MV-4-11 (cell line): Measurements from ENCODE around the gene TPRN.
A peak's percentile ranks its signal among the peaks of the same experiment; 100 is the strongest.

Experiments used
- DNase-seq: peaks from one replicate; lab custom pipeline; 2025; lab: John Stamatoyannopoulos, UW

TPRN gene

DNA sequence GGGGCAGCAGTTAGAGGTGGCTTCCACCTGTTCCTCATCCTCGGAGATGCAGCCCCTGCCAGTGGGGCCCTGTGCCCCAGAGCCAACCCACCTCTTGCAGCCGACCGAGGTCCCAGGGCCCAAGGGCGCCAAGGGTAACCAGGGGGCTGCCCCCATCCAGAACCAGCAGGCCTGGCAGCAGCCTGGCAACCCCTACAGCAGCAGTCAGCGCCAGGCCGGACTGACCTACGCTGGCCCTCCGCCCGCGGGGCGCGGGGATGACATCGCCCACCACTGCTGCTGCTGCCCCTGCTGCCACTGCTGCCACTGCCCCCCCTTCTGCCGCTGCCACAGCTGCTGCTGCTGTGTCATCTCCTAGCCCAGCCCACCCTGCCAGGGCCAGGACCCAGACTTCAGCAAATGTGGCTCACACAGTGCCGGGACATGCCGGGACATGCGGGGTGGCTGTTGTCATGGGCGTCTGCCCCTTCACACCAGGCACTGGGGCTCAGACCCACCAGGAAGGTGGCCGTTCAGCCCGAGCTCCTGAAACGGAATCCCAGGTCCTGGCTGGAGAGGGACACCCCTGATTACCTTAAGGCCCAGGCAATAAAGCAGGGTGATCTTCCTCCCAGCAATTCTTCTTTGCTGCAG is 25.3 kb upstream of the TPRN start:
- DNase-seq: no peak

GRCh38 chr9:137224830-137225694 is 24.5 kb upstream of the TPRN start, which contains the start of gene CYSRT1:
Gene CYSRT1 (plus strand): TSS chr9:137225174. CDS start chr9:137225622, 448 bp downstream.
- peak; percentile 76 for DNase-seq

- DNase-seq: peak; percentile 99
These were observed 22.8 kb upstream of the TPRN start for GRCh38 chr9:137223078-137223970.

DNA sequence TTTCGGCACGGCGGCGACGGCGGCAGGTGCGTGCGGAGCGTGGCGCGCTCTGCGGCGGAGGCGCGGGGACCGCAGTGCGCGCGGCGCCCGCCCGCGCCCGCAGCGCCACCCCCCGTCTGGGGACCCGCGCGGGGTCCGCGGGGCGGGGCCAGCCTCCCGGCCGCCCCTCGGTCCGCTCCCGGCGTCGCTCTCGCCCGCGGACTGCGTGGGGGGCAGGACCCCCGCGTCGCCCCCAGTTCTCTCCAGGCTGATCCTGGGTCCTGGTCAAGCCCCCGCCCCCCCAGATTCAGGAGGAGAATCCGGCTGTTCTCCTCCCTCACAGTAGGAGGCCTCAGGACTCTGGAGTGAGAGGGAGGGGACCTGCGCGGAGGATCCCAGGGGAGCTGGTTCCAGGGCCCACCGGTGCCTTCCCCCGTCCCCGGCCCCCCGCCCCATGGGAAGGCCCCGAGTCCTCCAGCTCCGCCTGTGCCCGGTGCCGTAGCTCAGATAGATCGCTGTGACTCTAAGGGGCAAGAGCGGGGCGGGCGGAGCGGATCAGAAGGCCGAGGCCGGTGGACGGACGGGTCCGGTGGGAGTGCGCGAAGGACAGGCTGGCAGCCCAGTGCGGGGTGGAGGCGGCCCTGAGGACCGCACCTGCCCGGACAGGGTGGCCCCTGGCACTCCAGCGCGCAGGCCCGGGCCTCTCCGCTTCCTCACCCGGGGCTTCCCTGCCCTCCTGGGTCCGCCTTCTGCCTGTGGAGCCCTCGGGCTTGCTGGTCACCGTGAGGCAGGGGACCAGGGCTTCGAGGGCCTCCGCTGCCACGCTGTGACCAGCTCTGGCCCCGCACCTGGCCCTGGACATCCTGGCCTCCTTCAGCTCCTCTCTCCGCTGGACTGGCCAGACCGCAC is 21.9 kb upstream of the TPRN start, which contains the start of gene RNF208:
RNF208 (minus strand) TSS at position 51 of the 888 bp plus-strand sequence. CDS start 1,028 bp downstream, outside the sequence.
- no peak for DNase-seq

GRCh38 chr9:137221506-137222111 is 21.1 kb upstream of the TPRN start:
- DNase-seq: no peak

DNA sequence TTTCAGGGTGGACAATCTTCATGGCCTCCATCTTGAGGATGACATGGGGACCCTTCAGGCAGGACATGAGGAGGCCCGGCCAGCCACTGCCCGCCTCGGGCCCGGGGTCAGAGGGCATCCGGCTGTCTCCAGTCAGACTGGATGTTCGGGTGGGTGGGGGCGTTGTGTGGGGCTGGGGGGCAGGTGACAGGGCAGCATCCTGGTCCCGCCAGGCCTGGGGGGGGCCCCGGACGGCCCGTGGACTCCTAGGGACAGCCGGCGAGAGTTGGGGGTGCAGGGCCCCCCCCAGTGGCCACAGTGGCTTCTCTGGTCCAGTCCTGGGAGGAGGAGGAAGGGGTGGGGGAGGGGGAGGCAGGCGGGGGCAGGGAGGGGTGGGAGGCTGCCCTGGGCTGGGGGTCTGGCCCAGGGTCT is 20.6 kb upstream of the TPRN start:
- DNase-seq: no peak

DNA sequence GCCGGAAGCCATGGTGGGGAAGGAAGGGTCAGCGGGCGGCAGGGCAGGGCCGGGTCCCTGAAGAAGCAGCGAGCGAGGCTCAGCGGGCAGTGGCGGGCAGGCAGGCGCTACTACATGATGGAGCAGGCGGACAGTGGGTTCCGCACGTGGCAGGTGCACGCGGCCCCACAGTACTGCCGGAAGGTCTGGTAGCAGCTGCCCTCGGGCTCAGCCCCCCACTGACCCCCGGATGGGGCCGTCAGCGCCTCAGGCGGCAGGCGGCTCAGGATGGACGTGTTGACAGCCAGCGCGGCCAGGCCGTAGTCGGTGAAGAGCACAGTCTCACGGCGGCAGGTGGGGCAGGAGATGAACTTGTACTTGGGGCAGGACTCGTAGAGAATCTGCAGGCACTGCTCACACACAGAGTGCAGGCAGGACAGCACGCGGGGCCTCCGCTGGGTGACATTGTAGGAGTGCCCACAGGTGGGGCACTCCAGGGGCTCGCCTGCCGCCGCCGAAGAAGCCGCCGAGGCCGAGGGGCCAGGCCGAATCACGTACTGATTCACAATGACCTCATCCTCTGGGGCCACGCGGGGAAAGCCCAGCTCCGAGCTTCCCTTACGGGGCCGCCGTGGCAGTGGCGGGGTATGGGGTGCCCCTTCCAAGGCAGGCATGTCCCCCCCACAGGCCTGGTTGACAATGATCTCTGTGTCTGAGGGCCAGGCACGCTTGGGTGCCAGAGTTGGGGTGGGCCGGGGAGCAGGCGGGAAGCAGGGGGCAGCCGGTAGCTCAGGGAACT is 20.0 kb upstream of the TPRN start:
- no peak for DNase-seq

DNA sequence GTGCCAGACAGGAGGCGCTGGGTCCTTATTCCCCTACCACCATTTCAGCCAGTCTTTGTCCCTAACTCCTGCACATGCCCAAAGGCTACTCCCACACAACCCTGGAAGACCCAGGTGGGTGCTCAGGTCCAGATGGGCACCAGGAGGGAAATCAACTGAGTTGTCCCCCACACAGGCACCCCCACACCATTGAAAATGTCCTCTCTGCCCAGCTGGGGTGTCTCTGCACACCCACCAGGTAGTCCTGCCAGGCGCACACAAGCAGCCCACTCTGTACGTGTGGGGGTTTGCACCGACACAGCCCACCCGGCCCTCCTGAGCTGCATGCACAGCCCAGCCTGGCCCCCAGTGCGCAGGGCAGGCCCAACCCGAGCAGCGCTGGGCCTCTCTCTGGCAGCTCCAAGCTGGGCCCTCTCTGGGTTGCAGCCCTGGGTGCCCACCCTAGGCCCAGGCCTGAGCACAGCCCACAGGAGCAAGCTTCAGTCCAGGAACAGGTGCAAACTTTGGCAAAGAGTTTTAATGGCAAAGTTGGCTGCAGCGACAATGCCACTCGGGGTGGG is 19.3 kb upstream of the TPRN start:
- DNase-seq: no peak

GRCh38 chr9:137218754-137219271 is 18.3 kb upstream of the TPRN start:
- DNase-seq: peak; percentile 35

- DNase-seq: no peak
These were observed 17.7 kb upstream of the TPRN start for GRCh38 chr9:137218212-137218753.

- peak; percentile 64 for DNase-seq
These were observed 17.0 kb upstream of the TPRN start for GRCh38 chr9:137217276-137218211.

- no peak for DNase-seq
These were observed 15.8 kb upstream of the TPRN start for GRCh38 chr9:137216188-137216965.

- DNase-seq: no peak
These were observed 14.8 kb upstream of the TPRN start for GRCh38 chr9:137215196-137215986.

GRCh38 chr9:137214620-137215019 is 14.1 kb upstream of the TPRN start:
- DNase-seq: no peak

- no peak for DNase-seq
These were observed 12.9 kb upstream of the TPRN start for GRCh38 chr9:137213160-137214060.
